Mesothelial cell of epicardium (in vitro differentiated cells): ENCODE data around the gene TRPC1. TPM values are rescaled to one million over a fixed set of nuclear protein-coding genes. Genes with fewer than 3 reads are reported as not detected.
A peak's percentile ranks its signal among the peaks of the same experiment; 100 is the strongest.

Source experiments
- DNase-seq, 2 experiments: peaks; one replicate each; pipeline ENCODE4 v3.0.0; 2021; ENCODE audit warnings: low spot score in 2 of 2; ENCODE audit not compliant: unreplicated experiment in 2 of 2
- H3K27ac Mint-ChIP-seq: 2 replicates; pipeline ENCODE4 v1.8.0; 2021; ENCODE audit warnings: mixed read lengths
- H3K27me3 Mint-ChIP-seq: 2 replicates; pipeline ENCODE4 v1.8.0; 2021; ENCODE audit warnings: low read depth, mixed read lengths
- H3K36me3 Mint-ChIP-seq: 2 replicates; pipeline ENCODE4 v1.8.0; 2021; ENCODE audit warnings: mixed read lengths
- H3K4me1 Mint-ChIP-seq: 2 replicates; pipeline ENCODE4 v1.8.0; 2021; ENCODE audit warnings: mixed read lengths
- H3K4me3 Mint-ChIP-seq: 2 replicates; pipeline ENCODE4 v1.8.0; 2021; ENCODE audit warnings: mild to moderate bottlenecking, moderate library complexity, mixed read lengths
- H3K9me3 Mint-ChIP-seq: 2 replicates; pipeline ENCODE4 v1.8.0; 2021; ENCODE audit warnings: mixed read lengths
- total RNA-seq: library from RNA; stranded (reverse); gene quantifications from 3 replicates; pipeline ENCODE4 v1.2.1, GENCODE V29; 2021
- TF ChIP-seq, protein P1 (sequence below): fragments of 200-600 bp; sonication (generic); IDR thresholded peaks from one replicate; pipeline ENCODE4 v1.5.0; 2021; ENCODE audit warnings: antibody characterized with exemption; ENCODE audit not compliant: unreplicated experiment

The TRPC1 gene
- total RNA-seq, 1 donor from 2014 or later = 15.7 TPM

- TF ChIP-seq, protein P1, sequence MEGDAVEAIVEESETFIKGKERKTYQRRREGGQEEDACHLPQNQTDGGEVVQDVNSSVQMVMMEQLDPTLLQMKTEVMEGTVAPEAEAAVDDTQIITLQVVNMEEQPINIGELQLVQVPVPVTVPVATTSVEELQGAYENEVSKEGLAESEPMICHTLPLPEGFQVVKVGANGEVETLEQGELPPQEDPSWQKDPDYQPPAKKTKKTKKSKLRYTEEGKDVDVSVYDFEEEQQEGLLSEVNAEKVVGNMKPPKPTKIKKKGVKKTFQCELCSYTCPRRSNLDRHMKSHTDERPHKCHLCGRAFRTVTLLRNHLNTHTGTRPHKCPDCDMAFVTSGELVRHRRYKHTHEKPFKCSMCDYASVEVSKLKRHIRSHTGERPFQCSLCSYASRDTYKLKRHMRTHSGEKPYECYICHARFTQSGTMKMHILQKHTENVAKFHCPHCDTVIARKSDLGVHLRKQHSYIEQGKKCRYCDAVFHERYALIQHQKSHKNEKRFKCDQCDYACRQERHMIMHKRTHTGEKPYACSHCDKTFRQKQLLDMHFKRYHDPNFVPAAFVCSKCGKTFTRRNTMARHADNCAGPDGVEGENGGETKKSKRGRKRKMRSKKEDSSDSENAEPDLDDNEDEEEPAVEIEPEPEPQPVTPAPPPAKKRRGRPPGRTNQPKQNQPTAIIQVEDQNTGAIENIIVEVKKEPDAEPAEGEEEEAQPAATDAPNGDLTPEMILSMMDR = no peak
- Mint-ChIP-seq H3K4me1 (no peaks in the 10 kb centered on the region), H3K4me3 (no peak overlapping the region), H3K27ac (no peak overlapping the region), H3K36me3 (no peaks in the 10 kb centered on the region), H3K27me3 (no peaks in the 10 kb centered on the region), H3K9me3 (no peaks in the 10 kb centered on the region)
- no peak for DNase-seq
These were observed 94.1 kb downstream of the TRPC1 start for GRCh38 chr3:142817897-142818296.

- TF ChIP-seq, protein P1 = no peak
These were observed 94.8 kb downstream of the TRPC1 start for GRCh38 chr3:142818651-142819050.

GRCh38 chr3:142819179-142819578 is 95.3 kb downstream of the TRPC1 start:
- no peaks in the 10 kb centered on the region for H3K9me3 Mint-ChIP-seq
- H3K27ac Mint-ChIP-seq = no peak overlapping the region
- H3K4me3 Mint-ChIP-seq = no peak overlapping the region
- no peaks in the 10 kb centered on the region for H3K36me3 Mint-ChIP-seq
- no peaks in the 10 kb centered on the region for H3K27me3 Mint-ChIP-seq
- DNase-seq = no peak
- peaks cover 3% of the 10 kb centered on the region for H3K4me1 Mint-ChIP-seq
- TF ChIP-seq, protein P1 = no peak

More at GRCh38 chr3:142818651-142819050, 94.8 kb downstream of the TRPC1 start:
- Mint-ChIP-seq H3K9me3 (no peaks in the 10 kb centered on the region), H3K4me1 (peaks cover 3% of the 10 kb centered on the region), H3K27me3 (no peaks in the 10 kb centered on the region), H3K27ac (no peak overlapping the region), H3K4me3 (no peak overlapping the region), H3K36me3 (no peaks in the 10 kb centered on the region)
- no peak for DNase-seq

GRCh38 chr3:142828703-142829305 is 105.0 kb downstream of the TRPC1 start:
- TF ChIP-seq, protein P1 = peak; percentile 83
- H3K4me1 Mint-ChIP-seq = no peaks in the 10 kb centered on the region
- no peaks in the 10 kb centered on the region for H3K36me3 Mint-ChIP-seq
- peak; percentile 47 to 86 for DNase-seq
- no peaks in the 10 kb centered on the region for H3K27me3 Mint-ChIP-seq
- H3K27ac Mint-ChIP-seq = no peak overlapping the region
- H3K9me3 Mint-ChIP-seq = no peaks in the 10 kb centered on the region
- H3K4me3 Mint-ChIP-seq = no peak overlapping the region

- no peak overlapping the region for H3K27ac Mint-ChIP-seq
- TF ChIP-seq, protein P1 = no peak
- H3K9me3 Mint-ChIP-seq = peaks cover 6% of the 10 kb centered on the region
These were observed 113.7 kb downstream of the TRPC1 start for GRCh38 chr3:142837526-142837925.

More at GRCh38 chr3:142837526-142837925, 113.7 kb downstream of the TRPC1 start:
- H3K36me3 Mint-ChIP-seq = no peaks in the 10 kb centered on the region
- no peak overlapping the region for H3K4me3 Mint-ChIP-seq
- no peaks in the 10 kb centered on the region for H3K4me1 Mint-ChIP-seq
- H3K27me3 Mint-ChIP-seq = no peaks in the 10 kb centered on the region
- DNase-seq = no peak
